ENCODE data around the gene APCDD1L. TPM values are rescaled to one million over a fixed set of nuclear protein-coding genes. Genes with fewer than 3 reads are reported as not detected.

The APCDD1L gene
- total RNA-seq, 1 experiment from 2014 or later = 2.4 TPM

DNA sequence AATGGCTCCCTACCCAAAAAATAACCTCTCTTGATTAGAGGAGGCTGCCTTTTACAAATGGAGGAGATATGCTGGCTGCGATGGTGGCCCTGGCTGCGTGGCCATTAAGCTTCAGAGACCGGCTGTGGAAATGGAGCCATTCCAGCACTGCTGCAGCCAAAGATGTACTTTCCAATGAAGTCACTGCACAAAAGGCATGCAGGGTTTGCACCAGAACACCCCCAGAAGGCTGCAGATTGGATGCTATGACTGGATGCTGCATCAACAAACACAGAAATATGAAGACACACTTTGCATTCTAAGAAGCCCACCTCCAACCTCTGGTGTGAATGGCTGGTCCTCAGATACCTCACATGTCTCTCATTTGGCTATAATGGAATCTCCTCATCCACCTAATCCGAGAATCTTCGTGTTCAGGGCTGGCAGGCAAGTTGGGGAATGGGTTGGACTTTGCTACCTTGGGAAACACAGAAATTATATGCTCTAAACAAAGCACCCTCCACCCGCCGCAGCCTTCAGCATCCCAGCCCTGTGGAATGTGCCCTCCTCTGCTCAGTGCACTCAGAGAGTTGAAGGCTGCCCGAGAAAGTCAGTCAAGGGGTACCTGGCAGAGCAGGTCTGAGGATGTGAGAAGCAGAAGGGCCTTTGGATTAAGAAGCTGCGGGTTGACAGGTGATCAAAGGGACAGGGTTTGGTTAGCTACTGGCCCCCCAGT is 35.3 kb downstream of the APCDD1L start:
- ATAC-seq (no peak), DNase-seq (ENCODE audit: low spot score) (no peak)
- POLR2A ChIA-PET = interaction anchor here (0.6 to 1.6 kb wide), 4 partner anchors 83 to 313 kb away, joined by 3 to 9 read pairs (median 4); no protein-coding TSS in a partner anchor
- peaks cover 10% of the 10 kb centered on the region for H3K4me1 Mint-ChIP-seq
- CTCF ChIA-PET = interaction anchor here (0.6 to 4.6 kb wide), 5 partner anchors 79 to 1872 kb away, joined by 3 to 119 read pairs (median 7); partner anchors contain the start of gene STX16
- peaks cover 34% of the 10 kb centered on the region for H3K9me3 Mint-ChIP-seq
- peaks cover 4% of the 10 kb centered on the region; the same call in 1 of the 2 replicates for H3K27me3 Mint-ChIP-seq (ENCODE audit: low read depth)
- no peak overlapping the region for H3K4me3 Mint-ChIP-seq
- no peak overlapping the region for H3K27ac Mint-ChIP-seq
- TF ChIP-seq GTF2I (CRISPR knock-in tag; conservative IDR thresholded peaks at IDR 0.05) (no peak), CDX4 (CRISPR knock-in tag; IDR thresholded peaks at IDR 0.05; ENCODE audit: borderline replicate concordance) (no peak), PRDM15 (CRISPR knock-in tag; IDR thresholded peaks at IDR 0.05) (no peak), ZBTB43 (CRISPR knock-in tag; IDR thresholded peaks at IDR 0.05) (no peak), SMAD4 (CRISPR knock-in tag; IDR thresholded peaks at IDR 0.05) (no peak)
- TF ChIP-seq, protein P1, sequence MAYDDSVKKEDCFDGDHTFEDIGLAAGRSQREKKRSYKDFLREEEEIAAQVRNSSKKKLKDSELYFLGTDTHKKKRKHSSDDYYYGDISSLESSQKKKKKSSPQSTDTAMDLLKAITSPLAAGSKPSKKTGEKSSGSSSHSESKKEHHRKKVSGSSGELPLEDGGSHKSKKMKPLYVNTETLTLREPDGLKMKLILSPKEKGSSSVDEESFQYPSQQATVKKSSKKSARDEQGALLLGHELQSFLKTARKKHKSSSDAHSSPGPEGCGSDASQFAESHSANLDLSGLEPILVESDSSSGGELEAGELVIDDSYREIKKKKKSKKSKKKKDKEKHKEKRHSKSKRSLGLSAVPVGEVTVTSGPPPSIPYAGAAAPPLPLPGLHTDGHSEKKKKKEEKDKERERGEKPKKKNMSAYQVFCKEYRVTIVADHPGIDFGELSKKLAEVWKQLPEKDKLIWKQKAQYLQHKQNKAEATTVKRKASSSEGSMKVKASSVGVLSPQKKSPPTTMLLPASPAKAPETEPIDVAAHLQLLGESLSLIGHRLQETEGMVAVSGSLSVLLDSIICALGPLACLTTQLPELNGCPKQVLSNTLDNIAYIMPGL (CRISPR knock-in tag; IDR thresholded peaks at IDR 0.05) = no peak
- H3K36me3 Mint-ChIP-seq = peaks cover 18% of the 10 kb centered on the region

DNA sequence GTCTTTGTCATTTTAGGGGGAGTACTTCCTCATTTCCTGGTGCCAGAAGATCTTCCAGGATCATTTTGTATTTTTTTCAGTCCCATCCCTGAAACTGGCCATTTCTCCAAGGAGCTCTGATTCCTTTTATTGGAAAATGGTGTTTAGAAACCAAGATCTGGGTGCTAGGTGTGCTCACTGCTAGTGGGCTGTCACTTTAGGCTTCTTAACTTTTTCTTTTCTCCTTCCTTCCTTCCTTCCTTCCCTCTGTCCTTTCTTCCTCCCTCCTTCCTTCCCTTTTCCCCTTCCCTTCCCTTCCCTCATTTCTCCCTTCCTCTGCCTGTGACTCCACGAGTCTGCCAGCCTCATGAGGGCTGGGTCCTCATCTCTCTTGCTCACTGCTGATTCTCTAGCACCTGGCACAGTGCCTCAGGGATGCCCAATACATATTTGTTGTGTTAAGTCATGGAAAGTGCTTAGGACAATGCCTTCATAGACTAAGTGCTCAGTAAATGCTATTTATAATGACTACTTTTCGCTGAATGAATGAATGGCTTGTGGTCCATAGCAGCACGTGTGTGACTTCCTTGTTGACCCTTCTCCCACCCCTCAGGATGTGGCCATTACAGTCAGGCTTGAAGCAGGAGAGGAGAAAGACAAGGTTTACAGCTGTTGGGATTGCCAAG is 36.9 kb downstream of the APCDD1L start:
- peaks cover 29% of the 10 kb centered on the region for H3K9me3 Mint-ChIP-seq
- H3K4me3 Mint-ChIP-seq = no peak overlapping the region
- POLR2A ChIA-PET = no interaction called here
- no peak for DNase-seq (ENCODE audit: low spot score)
- no peak for TF ChIP-seq ZNF671 (CRISPR knock-in tag; IDR thresholded peaks at IDR 0.05)
- TF ChIP-seq TEAD4 (CRISPR knock-in tag; IDR thresholded peaks at IDR 0.05) = no peak
- no peak for TF ChIP-seq ZNF281 (CRISPR knock-in tag; IDR thresholded peaks at IDR 0.05)
- H3K27ac Mint-ChIP-seq = no peak overlapping the region
- peaks cover 4% of the 10 kb centered on the region; the same call in 1 of the 2 replicates for H3K27me3 Mint-ChIP-seq (ENCODE audit: low read depth)
- peaks cover 17% of the 10 kb centered on the region for H3K36me3 Mint-ChIP-seq
- CTCF ChIA-PET = interaction anchor here (0.6 kb wide), 1 partner anchor 464 kb away, joined by 3 read pairs; no protein-coding TSS in a partner anchor
- H3K4me1 Mint-ChIP-seq = peaks cover 10% of the 10 kb centered on the region
- ATAC-seq = no peak
